Measurements from ENCODE around the gene TMEM125. TPM values are rescaled to one million over a fixed set of nuclear protein-coding genes. Genes with fewer than 3 reads are reported as not detected.

Gene TMEM125
- total RNA-seq, 1 donor from 2014 or later, result 0.64 TPM

- Histone ChIP-seq H4K20me1 (ENCODE audit: insufficient read depth, low read length) (no peaks in the 10 kb centered on the region), H3K4me2 (ENCODE audit: low read length) (no peak overlapping the region), H3K4me3 (ENCODE audit: insufficient read depth, low read depth, low read length) (no peak overlapping the region), H3K36me3 (ENCODE audit: insufficient read depth, low read length) (no peaks in the 10 kb centered on the region), H3K27me3 (ENCODE audit: insufficient read depth, low read length) (no peaks in the 10 kb centered on the region), H3K9ac (ENCODE audit: low read length) (no peak overlapping the region), H3K4me1 (ENCODE audit: insufficient read depth, low read length) (no peaks in the 10 kb centered on the region), H2AFZ (ENCODE audit: low read depth, low read length) (no peak overlapping the region), H3K79me2 (ENCODE audit: insufficient read depth, low read length) (no peaks in the 10 kb centered on the region), H3K9me3 (ENCODE audit: insufficient read depth, low read depth, low read length) (no peaks in the 10 kb centered on the region), H3K27ac (ENCODE audit: low read depth, low read length) (no peak overlapping the region)
- peaks cover 9% of the 10 kb centered on the region for H3K9me3 Mint-ChIP-seq (ENCODE audit: unreplicated experiment)
- H3K27ac Mint-ChIP-seq (ENCODE audit: unreplicated experiment), result no peak overlapping the region
- FAIRE-seq (no peak), DNase-seq (ENCODE audit: low read depth) (no peak)
- H3K27me3 Mint-ChIP-seq (ENCODE audit: low read depth, unreplicated experiment), result peaks cover 7% of the 10 kb centered on the region
- peaks cover 7% of the 10 kb centered on the region for H3K4me1 Mint-ChIP-seq (ENCODE audit: low read depth, unreplicated experiment)
- TF ChIP-seq EZH2 (IDR thresholded peaks at IDR 0.05; ENCODE audit: insufficient read depth, low read length), result no peak
- TF ChIP-seq, protein P1, sequence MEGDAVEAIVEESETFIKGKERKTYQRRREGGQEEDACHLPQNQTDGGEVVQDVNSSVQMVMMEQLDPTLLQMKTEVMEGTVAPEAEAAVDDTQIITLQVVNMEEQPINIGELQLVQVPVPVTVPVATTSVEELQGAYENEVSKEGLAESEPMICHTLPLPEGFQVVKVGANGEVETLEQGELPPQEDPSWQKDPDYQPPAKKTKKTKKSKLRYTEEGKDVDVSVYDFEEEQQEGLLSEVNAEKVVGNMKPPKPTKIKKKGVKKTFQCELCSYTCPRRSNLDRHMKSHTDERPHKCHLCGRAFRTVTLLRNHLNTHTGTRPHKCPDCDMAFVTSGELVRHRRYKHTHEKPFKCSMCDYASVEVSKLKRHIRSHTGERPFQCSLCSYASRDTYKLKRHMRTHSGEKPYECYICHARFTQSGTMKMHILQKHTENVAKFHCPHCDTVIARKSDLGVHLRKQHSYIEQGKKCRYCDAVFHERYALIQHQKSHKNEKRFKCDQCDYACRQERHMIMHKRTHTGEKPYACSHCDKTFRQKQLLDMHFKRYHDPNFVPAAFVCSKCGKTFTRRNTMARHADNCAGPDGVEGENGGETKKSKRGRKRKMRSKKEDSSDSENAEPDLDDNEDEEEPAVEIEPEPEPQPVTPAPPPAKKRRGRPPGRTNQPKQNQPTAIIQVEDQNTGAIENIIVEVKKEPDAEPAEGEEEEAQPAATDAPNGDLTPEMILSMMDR (IDR thresholded peaks at IDR 0.05; ENCODE audit: insufficient read depth, low read depth, low read length), result no peak
- H3K36me3 Mint-ChIP-seq (ENCODE audit: low read depth, unreplicated experiment), result peaks cover 6% of the 10 kb centered on the region
- no peak overlapping the region for H3K4me3 Mint-ChIP-seq (ENCODE audit: unreplicated experiment)
These were observed 52.7 kb downstream of the TMEM125 start for GRCh38 chr1:43322506-43322905.

Other genes starting within 250 kb of the TMEM125 start
- gene EBNA1BP2, start 97.7 kb upstream of the TMEM125 start, total RNA-seq, result 70.1 and 81.6 TPM in 2 replicates
- gene CFAP57, start 97.7 kb upstream of the TMEM125 start, total RNA-seq, result 0.18 and 0.29 TPM in 2 replicates
- 0.50 and 0.84 TPM in 2 replicates for gene C1orf210, start 15.6 kb downstream of the TMEM125 start, total RNA-seq
- gene TIE1, start 31.0 kb downstream of the TMEM125 start, total RNA-seq, result 0.87 and 0.98 TPM in 2 replicates
- gene MPL, start 67.8 kb downstream of the TMEM125 start, total RNA-seq, result not detected in 2 replicates
- 7.0 and 14.5 TPM in 2 replicates for gene CDC20, start 89.0 kb downstream of the TMEM125 start, total RNA-seq
- gene ELOVL1, start 98.0 kb downstream of the TMEM125 start, total RNA-seq, result 124 and 131 TPM in 2 replicates
- 54.5 and 57.1 TPM in 2 replicates for gene MED8, start 119.8 kb downstream of the TMEM125 start, total RNA-seq
- 28.5 and 30.0 TPM in 2 replicates for gene SZT2, start 119.9 kb downstream of the TMEM125 start, total RNA-seq
- 24.2 and 31.0 TPM in 2 replicates for gene HYI, start 183.9 kb downstream of the TMEM125 start, total RNA-seq